ENCODE data around the gene SMARCAL1.

SMARCAL1 gene

DNA sequence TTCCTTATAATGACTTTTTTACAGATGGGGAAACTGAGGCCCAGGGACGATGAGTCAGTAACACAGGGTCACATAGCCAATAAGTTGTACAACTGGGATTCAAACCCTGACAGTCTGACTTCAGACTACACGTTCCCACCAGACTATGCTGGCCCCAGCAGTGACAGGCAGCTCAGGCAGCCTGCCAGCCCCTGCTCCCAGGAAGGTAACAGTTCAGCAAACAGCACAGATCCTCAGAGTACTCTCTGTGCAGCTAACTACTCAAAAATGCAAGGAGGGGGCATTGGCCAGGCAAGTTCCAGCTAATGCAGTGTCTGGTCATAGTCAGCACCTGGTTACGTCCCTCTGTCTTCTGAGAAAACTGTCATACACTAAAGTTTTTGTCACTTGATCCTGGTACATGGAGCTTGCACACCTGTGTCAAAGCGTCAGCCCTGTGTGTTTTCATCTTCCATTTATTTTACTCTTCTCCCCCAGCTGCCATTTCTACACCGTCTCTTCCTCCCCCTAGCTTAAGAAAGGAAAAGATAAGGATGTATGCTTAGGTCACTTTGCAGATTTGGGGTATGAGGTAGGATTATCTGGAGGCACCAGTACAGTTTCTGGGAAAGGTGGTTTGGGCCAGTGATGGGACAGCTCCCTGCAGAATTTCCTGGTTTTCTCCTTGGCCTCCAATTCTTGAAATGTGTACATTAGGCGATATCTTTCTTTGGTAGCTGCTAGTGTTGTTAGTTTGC is 4.5 kb downstream of the SMARCAL1 start:
- peaks cover 28% of the 10 kb centered on the region for H3K36me3 ChIP-seq (replicated peaks)
- in situ Hi-C loops (cut with HindIII; ENCODE audit: low pct_ligation_motif_present, low sequenced_read_pairs) = no loop called here
- TF ChIP-seq, protein P1, sequence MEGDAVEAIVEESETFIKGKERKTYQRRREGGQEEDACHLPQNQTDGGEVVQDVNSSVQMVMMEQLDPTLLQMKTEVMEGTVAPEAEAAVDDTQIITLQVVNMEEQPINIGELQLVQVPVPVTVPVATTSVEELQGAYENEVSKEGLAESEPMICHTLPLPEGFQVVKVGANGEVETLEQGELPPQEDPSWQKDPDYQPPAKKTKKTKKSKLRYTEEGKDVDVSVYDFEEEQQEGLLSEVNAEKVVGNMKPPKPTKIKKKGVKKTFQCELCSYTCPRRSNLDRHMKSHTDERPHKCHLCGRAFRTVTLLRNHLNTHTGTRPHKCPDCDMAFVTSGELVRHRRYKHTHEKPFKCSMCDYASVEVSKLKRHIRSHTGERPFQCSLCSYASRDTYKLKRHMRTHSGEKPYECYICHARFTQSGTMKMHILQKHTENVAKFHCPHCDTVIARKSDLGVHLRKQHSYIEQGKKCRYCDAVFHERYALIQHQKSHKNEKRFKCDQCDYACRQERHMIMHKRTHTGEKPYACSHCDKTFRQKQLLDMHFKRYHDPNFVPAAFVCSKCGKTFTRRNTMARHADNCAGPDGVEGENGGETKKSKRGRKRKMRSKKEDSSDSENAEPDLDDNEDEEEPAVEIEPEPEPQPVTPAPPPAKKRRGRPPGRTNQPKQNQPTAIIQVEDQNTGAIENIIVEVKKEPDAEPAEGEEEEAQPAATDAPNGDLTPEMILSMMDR (IDR thresholded peaks at IDR 0.05; ENCODE audit: low read depth, low read length, missing control alignments) = no peak
- H3K27me3 ChIP-seq (replicated peaks) = no peaks in the 10 kb centered on the region
- H3K4me3 ChIP-seq (ENCODE audit: low read depth, low read length) = no peak overlapping the region
- no peak overlapping the region for H3K27ac ChIP-seq
- DNase-seq = no peak

DNA sequence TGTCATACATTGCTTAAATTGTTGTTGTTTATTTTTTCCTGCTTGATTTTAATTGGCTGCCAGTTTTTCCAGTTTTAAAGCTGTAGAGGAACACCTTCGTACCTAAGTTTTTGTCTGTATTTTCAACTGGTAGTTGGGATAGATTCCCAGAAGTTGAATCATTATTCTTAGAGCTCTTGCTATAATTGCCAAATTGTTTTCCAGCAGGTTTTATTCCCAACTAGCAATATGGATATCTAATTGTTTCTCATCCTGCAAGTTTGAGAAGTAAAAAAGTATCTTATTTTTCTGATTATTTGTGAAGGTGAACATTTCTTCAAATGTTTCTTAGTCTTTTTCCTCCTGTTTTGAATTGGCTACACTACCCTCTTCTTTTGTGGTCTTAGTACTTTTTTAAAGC is 6.7 kb downstream of the SMARCAL1 start:
- TF ChIP-seq, protein P1 (IDR thresholded peaks at IDR 0.05; ENCODE audit: low read depth, low read length, missing control alignments) = no peak
- H3K27ac ChIP-seq = no peak overlapping the region
- no peaks in the 10 kb centered on the region for H3K27me3 ChIP-seq (replicated peaks)
- H3K36me3 ChIP-seq (replicated peaks) = peaks cover 50% of the 10 kb centered on the region
- no peak overlapping the region for H3K4me3 ChIP-seq (ENCODE audit: low read depth, low read length)
- in situ Hi-C loops (cut with HindIII; ENCODE audit: low pct_ligation_motif_present, low sequenced_read_pairs) = no loop called here
- DNase-seq = no peak

DNA sequence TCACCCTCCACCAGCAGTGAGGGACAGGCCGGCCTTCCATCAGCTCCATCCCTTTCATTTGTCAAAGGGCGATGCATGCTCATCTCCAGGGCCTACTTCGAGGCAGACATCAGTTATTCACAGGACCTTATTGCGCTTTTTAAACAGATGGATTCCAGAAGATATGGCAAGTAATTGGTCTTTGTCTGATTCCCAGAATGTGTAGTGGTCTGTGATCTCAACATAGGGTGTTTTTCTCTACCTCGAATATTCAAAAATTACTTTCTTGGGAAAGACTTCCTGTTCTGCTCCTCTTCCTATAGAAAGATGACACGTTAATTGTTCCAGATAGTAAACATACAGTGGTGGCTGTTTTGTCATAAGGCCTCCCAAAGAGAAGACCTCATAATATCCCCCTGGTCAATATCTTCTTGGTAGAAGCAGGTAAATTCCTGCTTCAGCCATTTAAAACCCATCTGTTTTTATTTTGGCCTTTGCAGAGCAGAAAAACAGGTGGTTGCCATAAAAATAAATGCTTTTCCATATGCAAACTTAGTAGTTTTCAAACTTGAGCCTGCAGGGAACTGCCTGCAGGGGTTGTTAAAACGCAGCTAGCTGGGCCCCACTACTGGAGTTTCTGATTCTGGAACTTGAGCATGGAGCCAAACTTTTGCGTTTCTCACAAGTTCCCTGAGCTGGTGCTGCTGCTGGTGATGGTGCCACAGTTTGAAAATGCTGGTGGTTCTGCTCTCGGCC is 8.2 kb downstream of the SMARCAL1 start:
- Histone ChIP-seq H3K36me3 (replicated peaks) (peaks cover 57% of the 10 kb centered on the region), H3K27ac (no peak overlapping the region), H3K4me3 (ENCODE audit: low read depth, low read length) (no peak overlapping the region), H3K27me3 (replicated peaks) (no peaks in the 10 kb centered on the region)
- TF ChIP-seq, protein P1 (IDR thresholded peaks at IDR 0.05; ENCODE audit: low read depth, low read length, missing control alignments) = no peak
- no peak for DNase-seq
- in situ Hi-C loops (cut with HindIII; ENCODE audit: low pct_ligation_motif_present, low sequenced_read_pairs) = no loop called here

DNA sequence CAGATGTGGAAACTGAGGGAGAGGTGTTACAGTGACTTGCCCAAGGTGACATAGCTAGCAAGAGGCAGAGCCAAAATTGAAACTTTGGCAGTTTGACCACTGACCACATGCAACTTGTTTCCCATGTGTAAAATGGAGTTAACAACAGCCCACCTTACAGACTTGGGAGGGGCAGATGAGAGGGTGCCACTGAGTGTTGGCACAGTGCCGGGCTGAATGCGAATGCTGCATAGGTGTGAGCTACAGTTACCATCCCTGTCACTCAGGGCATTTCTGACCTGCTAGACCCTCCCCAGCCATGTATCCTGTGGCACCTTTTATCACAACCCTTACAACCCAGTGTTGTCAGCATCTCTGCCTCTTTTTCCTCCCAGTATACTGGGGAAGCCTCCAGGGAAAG is 10.8 kb downstream of the SMARCAL1 start:
- Histone ChIP-seq H3K27ac (no peak overlapping the region), H3K36me3 (replicated peaks) (peaks cover 55% of the 10 kb centered on the region), H3K4me3 (ENCODE audit: low read depth, low read length) (no peak overlapping the region), H3K27me3 (replicated peaks) (no peaks in the 10 kb centered on the region)
- TF ChIP-seq, protein P1 (IDR thresholded peaks at IDR 0.05; ENCODE audit: low read depth, low read length, missing control alignments) = no peak
- in situ Hi-C loops (cut with HindIII; ENCODE audit: low pct_ligation_motif_present, low sequenced_read_pairs) = no loop called here
- no peak for DNase-seq

DNA sequence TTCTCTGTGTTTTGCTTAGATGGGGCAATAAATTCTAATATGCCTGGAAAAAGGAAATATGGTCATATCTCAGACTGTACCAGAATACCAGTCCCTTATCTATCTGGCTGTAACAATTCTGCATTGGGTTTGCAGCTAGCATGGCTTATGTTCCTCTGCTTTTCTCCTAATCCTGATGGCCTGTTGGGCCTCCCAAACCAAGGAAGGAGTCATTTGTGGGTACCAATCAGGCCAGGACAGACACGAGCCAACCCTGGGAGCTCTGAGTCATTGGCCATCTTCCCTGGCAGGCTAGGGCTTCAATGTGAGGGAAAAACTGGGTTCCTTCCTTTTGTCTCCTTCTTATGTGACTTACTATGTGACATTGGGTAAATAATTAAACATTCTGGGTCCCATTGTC is 12.0 kb downstream of the SMARCAL1 start:
- Histone ChIP-seq H3K27ac (no peak overlapping the region), H3K27me3 (replicated peaks) (no peaks in the 10 kb centered on the region), H3K4me3 (ENCODE audit: low read depth, low read length) (no peak overlapping the region), H3K36me3 (replicated peaks) (peaks cover 57% of the 10 kb centered on the region)
- TF ChIP-seq, protein P1 (IDR thresholded peaks at IDR 0.05; ENCODE audit: low read depth, low read length, missing control alignments) = no peak
- in situ Hi-C loops (cut with HindIII; ENCODE audit: low pct_ligation_motif_present, low sequenced_read_pairs) = no loop called here
- no peak for DNase-seq

Measured in brain microvascular endothelial cell (primary cell).